Mucosa of descending colon (tissue), 3 donors: ENCODE results near the gene WDFY4. TPM values are rescaled to one million over a fixed set of nuclear protein-coding genes. Genes with fewer than 3 reads are reported as not detected.

Experiments used
- ATAC-seq: fragments of 200-7000 bp; cut with Tn5 transposase; one replicate; pipeline ENCODE4 v1.9.1; 2020; ENCODE audit warnings: mild to moderate bottlenecking, moderate library complexity
- DNase-seq, 3 donors: peaks; one replicate each; pipeline ENCODE4 v3.0.0-alpha.2; 2020
- H3K36me3 ChIP-seq: fragments of 200-600 bp; one replicate; pipeline ENCODE4 v1.8.0; 2021; ENCODE audit warnings: low read depth, mild to moderate bottlenecking
- H3K4me1 ChIP-seq: fragments of 200-600 bp; one replicate; pipeline ENCODE4 v1.8.0; 2021; ENCODE audit warnings: low read depth, mild to moderate bottlenecking
- H3K4me3 ChIP-seq: fragments of 200-600 bp; one replicate; pipeline ENCODE4 v1.8.0; 2021; ENCODE audit warnings: mild to moderate bottlenecking
- H3K9me3 ChIP-seq: fragments of 200-600 bp; one replicate; pipeline ENCODE4 v1.8.0; 2021; ENCODE audit warnings: mild to moderate bottlenecking
- CTCF ChIP-seq: fragments of 200-600 bp; IDR thresholded peaks from one replicate; pipeline ENCODE4 v1.8.0; 2022; ENCODE audit warnings: antibody characterized with exemption, mild to moderate bottlenecking
- intact Hi-C, 2 donors: fragments of 100-400 bp; cut with DNase I in 1 of 2; cut with micrococcal nuclease in 1 of 2; formaldehyde crosslinking; loops; one replicate each; pipeline versions ENCODE4 v1.11.0 to v1.11.1; 2022; cut with DNase I, micrococcal nuclease
- total RNA-seq, 3 donors: library from RNA; stranded (reverse); fragmentation: NEBNext Ultra II Directional in 2 of 3; extraction: Animal tissue kit (Norgen Biotek cat#: 25700) in 2 of 3; gene quantifications; one replicate each; pipeline versions ENCODE4 v1.2.1 to v1.2.4, GENCODE V29; 2021 to 2023
- donor health status: DM: no; HTN: no; CAD: no; lungs with moderate emphysema.
- donor health status: DM: no; HTN: no; CAD: no.
- donor health status: DM: no; HTN: yes; CAD: no.

Gene WDFY4
- total RNA-seq, 3 donors from 2014 or later = 2.1 to 3.3 (median 2.2) TPM

- no peaks in the 10 kb centered on the region for H3K9me3 ChIP-seq
- ATAC-seq (no peak), DNase-seq (no peak)
- intact Hi-C loops = no loop called here
- H3K4me3 ChIP-seq = no peak overlapping the region
- H3K4me1 ChIP-seq = no peaks in the 10 kb centered on the region
- no peaks in the 10 kb centered on the region for H3K36me3 ChIP-seq
- TF ChIP-seq CTCF = no peak
Observed at GRCh38 chr10:48833674-48834073, 149.0 kb downstream of the WDFY4 start.

GRCh38 chr10:48834189-48834965 lies 149.7 kb downstream of the WDFY4 start:
- no peaks in the 10 kb centered on the region for H3K9me3 ChIP-seq
- intact Hi-C loops = no loop called here
- no peaks in the 10 kb centered on the region for H3K4me1 ChIP-seq
- no peak overlapping the region for H3K4me3 ChIP-seq
- TF ChIP-seq CTCF = no peak
- ATAC-seq = no peak
- DNase-seq = no peak
- no peaks in the 10 kb centered on the region for H3K36me3 ChIP-seq

- H3K9me3 ChIP-seq = no peaks in the 10 kb centered on the region
- H3K36me3 ChIP-seq = no peaks in the 10 kb centered on the region
Observed at GRCh38 chr10:48835781-48836180, 151.1 kb downstream of the WDFY4 start.

GRCh38 chr10:48836605-48837004 lies 151.9 kb downstream of the WDFY4 start:
- H3K36me3 ChIP-seq = no peaks in the 10 kb centered on the region
- TF ChIP-seq CTCF = no peak
- ATAC-seq (no peak), DNase-seq (no peak)
- no peaks in the 10 kb centered on the region for H3K4me1 ChIP-seq
- no peaks in the 10 kb centered on the region for H3K9me3 ChIP-seq
- intact Hi-C loops = no loop called here
- no peak overlapping the region for H3K4me3 ChIP-seq

More at GRCh38 chr10:48835781-48836180, 151.1 kb downstream of the WDFY4 start:
- intact Hi-C loops = no loop called here
- DNase-seq = no peak
- Histone ChIP-seq H3K4me3 (no peak overlapping the region), H3K4me1 (no peaks in the 10 kb centered on the region)
- TF ChIP-seq CTCF = no peak
- no peak for ATAC-seq

- intact Hi-C loops = no loop called here
- TF ChIP-seq CTCF = no peak
- Histone ChIP-seq H3K36me3 (no peaks in the 10 kb centered on the region), H3K4me3 (no peak overlapping the region), H3K4me1 (no peaks in the 10 kb centered on the region), H3K9me3 (no peaks in the 10 kb centered on the region)
- DNase-seq (no peak), ATAC-seq (no peak)
Observed at GRCh38 chr10:48838834-48839233, 154.2 kb downstream of the WDFY4 start.
